ENCODE data around the gene ANKFN1.

GRCh38 chr17:56416682-56417351, 263.5 kb downstream of the ANKFN1 start:
- TF ChIP-seq CTCF (conservative IDR thresholded peaks at IDR 0.05; ENCODE audit: low read depth, low read length) (no peak), EZH2 (IDR thresholded peaks at IDR 0.05; ENCODE audit: borderline replicate concordance, low read depth, low read length, poor library complexity, severe bottlenecking) (no peak)

Measured in A673 (cell line).